Kidney epithelial cell (primary cell): ENCODE data around the gene FBXW2. TPM values are rescaled to one million over a fixed set of nuclear protein-coding genes. Genes with fewer than 3 reads are reported as not detected.

Experiments
- DNase-seq: peaks from one replicate; pipeline ENCODE4 v3.0.0-alpha.2; 2010; ENCODE audit warnings: low read depth
- H3K27me3 ChIP-seq: 2 replicates; pipeline ENCODE4 v1.6.0; 2011; ENCODE audit warnings: low read length; ENCODE audit not compliant: control insufficient read depth, insufficient read depth
- H3K36me3 ChIP-seq: 2 replicates; pipeline ENCODE4 v1.5.1; 2011; ENCODE audit warnings: low read length; ENCODE audit not compliant: control insufficient read depth, insufficient read depth
- H3K4me3 ChIP-seq: 2 replicates; pipeline ENCODE4 v1.5.1; 2011; ENCODE audit warnings: low read depth, mild to moderate bottlenecking, control low read depth, low read length
- total RNA-seq: library from RNA; depleted of rRNA; stranded (reverse); fragments of >200 nt; gene quantifications from 2 replicates; pipeline ENCODE4 v1.2.3, GENCODE V29; 2015
- TF ChIP-seq, protein P1 (sequence below): IDR thresholded peaks from 2 replicates; pipeline ENCODE4 v1.5.1; 2011; ENCODE audit warnings: mild to moderate bottlenecking, moderate library complexity, low read length, control low read depth, inconsistent platforms; ENCODE audit not compliant: insufficient read depth, poor library complexity, severe bottlenecking

Gene FBXW2
- total RNA-seq, 1 donor from 2014 or later: 24.6 TPM

DNA sequence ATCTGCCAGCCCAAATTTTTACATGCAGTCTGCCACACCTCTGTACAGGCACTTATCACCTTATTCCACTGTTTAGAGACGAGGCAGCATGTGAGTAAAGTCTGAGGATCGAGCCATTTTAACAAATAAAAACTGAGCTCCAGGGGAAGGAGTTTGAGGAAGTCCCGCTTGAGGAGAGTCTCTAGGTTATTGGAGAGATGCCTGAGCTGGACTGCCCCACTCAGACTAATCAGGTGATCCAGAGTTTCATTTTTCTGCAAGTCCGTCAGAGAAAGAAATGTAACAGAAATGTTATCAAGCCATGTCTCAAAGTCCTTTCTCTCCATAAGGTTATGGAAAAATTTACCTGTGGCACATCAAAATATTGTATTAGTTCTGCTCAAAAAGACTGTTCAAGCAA is 5.3 kb downstream of the FBXW2 start:
- H3K36me3 ChIP-seq: no peaks in the 10 kb centered on the region
- DNase-seq: no peak
- TF ChIP-seq, protein P1, sequence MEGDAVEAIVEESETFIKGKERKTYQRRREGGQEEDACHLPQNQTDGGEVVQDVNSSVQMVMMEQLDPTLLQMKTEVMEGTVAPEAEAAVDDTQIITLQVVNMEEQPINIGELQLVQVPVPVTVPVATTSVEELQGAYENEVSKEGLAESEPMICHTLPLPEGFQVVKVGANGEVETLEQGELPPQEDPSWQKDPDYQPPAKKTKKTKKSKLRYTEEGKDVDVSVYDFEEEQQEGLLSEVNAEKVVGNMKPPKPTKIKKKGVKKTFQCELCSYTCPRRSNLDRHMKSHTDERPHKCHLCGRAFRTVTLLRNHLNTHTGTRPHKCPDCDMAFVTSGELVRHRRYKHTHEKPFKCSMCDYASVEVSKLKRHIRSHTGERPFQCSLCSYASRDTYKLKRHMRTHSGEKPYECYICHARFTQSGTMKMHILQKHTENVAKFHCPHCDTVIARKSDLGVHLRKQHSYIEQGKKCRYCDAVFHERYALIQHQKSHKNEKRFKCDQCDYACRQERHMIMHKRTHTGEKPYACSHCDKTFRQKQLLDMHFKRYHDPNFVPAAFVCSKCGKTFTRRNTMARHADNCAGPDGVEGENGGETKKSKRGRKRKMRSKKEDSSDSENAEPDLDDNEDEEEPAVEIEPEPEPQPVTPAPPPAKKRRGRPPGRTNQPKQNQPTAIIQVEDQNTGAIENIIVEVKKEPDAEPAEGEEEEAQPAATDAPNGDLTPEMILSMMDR: no peak
- no peaks in the 10 kb centered on the region for H3K27me3 ChIP-seq
- H3K4me3 ChIP-seq: no peak overlapping the region

- TF ChIP-seq, protein P1: no peak
- peak; percentile 39 for DNase-seq
- H3K36me3 ChIP-seq: no peaks in the 10 kb centered on the region
- H3K4me3 ChIP-seq: no peak overlapping the region
- H3K27me3 ChIP-seq: no peaks in the 10 kb centered on the region
These were observed 9.6 kb downstream of the FBXW2 start for GRCh38 chr9:120783602-120784047.

DNA sequence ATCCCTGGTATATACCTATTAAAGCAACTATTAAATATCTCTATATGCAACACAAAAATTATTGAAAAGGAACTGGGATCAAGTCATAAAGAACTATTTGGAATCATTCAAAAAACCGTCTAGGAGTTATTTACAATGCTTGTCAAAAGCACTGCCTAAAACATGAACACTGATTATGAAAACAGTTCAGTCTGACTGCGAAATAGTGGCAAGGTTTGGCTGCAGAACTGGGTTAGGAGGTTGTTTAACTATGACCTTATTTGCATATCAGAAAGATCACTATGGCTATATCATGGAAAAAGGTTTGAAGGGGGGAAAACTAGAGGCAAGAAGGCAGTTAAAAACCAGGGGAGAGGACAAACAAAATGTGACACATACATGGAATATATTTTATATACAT is 12.0 kb downstream of the FBXW2 start:
- Histone ChIP-seq H3K36me3 (no peaks in the 10 kb centered on the region), H3K27me3 (no peaks in the 10 kb centered on the region), H3K4me3 (no peak overlapping the region)
- no peak for DNase-seq
- TF ChIP-seq, protein P1: no peak

- H3K27me3 ChIP-seq: no peaks in the 10 kb centered on the region
- no peak for DNase-seq
- H3K4me3 ChIP-seq: no peak overlapping the region
- H3K36me3 ChIP-seq: no peaks in the 10 kb centered on the region
- TF ChIP-seq, protein P1: no peak
These were observed 12.8 kb downstream of the FBXW2 start for GRCh38 chr9:120780367-120780766.

DNA sequence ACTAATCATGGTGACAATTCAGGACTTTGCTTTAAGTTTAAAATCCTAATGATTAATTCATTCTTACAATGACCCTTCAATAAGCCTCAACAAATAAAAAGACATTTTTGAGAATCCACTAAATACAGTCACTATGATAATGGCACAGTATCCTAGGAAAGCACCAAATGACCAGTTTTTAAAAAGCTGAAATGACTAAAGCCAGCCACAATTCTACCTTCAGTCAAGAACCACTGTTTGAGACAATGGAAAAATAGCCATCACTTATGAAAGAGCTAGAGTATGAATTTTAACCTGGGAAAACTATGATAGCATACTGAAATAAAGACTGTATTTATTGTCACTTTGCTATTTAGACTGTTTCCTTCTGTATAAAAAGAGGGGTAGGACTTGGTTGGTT is 14.0 kb downstream of the FBXW2 start:
- no peak overlapping the region for H3K4me3 ChIP-seq
- no peak for DNase-seq
- H3K36me3 ChIP-seq: no peaks in the 10 kb centered on the region
- no peaks in the 10 kb centered on the region for H3K27me3 ChIP-seq
- TF ChIP-seq, protein P1: no peak

DNA sequence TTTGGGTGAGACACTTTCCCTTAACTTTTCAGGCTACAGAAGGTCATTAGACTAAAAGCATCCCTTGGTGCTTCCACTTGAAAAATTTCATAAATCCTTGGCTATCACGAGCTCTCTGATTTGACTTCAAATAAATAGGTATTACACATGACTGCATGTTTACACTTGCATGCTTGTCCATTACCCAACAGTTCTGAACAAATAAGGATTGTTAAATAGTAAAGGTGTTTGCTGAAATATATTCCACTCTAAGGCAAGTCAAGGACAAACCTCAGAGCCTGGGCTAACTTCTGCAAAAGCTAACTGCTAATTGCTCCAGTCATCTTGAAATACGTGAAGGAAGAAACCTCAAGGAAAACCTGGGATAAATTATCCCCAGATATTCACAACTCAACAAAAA is 14.5 kb downstream of the FBXW2 start:
- TF ChIP-seq, protein P1: no peak
- no peak for DNase-seq
- H3K36me3 ChIP-seq: no peaks in the 10 kb centered on the region
- no peaks in the 10 kb centered on the region for H3K27me3 ChIP-seq
- no peak overlapping the region for H3K4me3 ChIP-seq
